ENCODE results near the gene ARID1B.

GRCh38 chr6:157246048-157246630 lies 469.0 kb downstream of the ARID1B start:
- TF ChIP-seq CTCF (IDR thresholded peaks at IDR 0.05; ENCODE audit: insufficient read depth, low read depth, low read length) (no peak), EZH2 (IDR thresholded peaks at IDR 0.05; ENCODE audit: insufficient read depth, low read length) (no peak)

Data from astrocyte (in vitro differentiated cells and primary cell).